Activated effector memory CD4-positive, alpha-beta T cell treated with Interleukin-2 at 50 U/mL for 16 hours (primary cell): ENCODE data around the gene ZACN.
"Not testable (repeated sequence)": the region's sequence is repeated elsewhere in the genome, so short reads cannot be mapped to it uniquely, and the experiment has no call there.

Experiments used
- DNase-seq: peaks from one replicate; pipeline ENCODE4 v3.0.0-alpha.2; 2020

The ZACN gene

GRCh38 chr17:76078860-76079534, at the start of gene ZACN:
Gene ZACN, plus strand, starts transcription at chr17:76079182. Its CDS starts 83 bp downstream, at chr17:76079265.
- DNase-seq = no peak

GRCh38 chr17:76032073-76032779, 46.8 kb upstream of the ZACN start:
- no peak for DNase-seq

GRCh38 chr17:76032780-76033108, 46.2 kb upstream of the ZACN start:
- no peak for DNase-seq

- DNase-seq = no peak
These were observed 45.8 kb upstream of the ZACN start for GRCh38 chr17:76033139-76033538.

- DNase-seq = no peak
These were observed 44.3 kb upstream of the ZACN start for GRCh38 chr17:76034428-76035350.

GRCh38 chr17:76036497-76037261, 42.3 kb upstream of the ZACN start:
- no peak for DNase-seq

- DNase-seq = no peak
These were observed 40.9 kb upstream of the ZACN start for GRCh38 chr17:76038050-76038449.

GRCh38 chr17:76039121-76039520, 39.9 kb upstream of the ZACN start:
- no peak for DNase-seq

GRCh38 chr17:76040376-76040775, 38.6 kb upstream of the ZACN start:
- DNase-seq = no peak

- not testable (repeated sequence) for DNase-seq
These were observed 36.1 kb upstream of the ZACN start for GRCh38 chr17:76042868-76043267.

- not testable (repeated sequence) for DNase-seq
These were observed 34.4 kb upstream of the ZACN start for GRCh38 chr17:76044475-76045007.

GRCh38 chr17:76046064-76046463, 32.9 kb upstream of the ZACN start:
- no peak for DNase-seq

- no peak for DNase-seq
These were observed 30.9 kb upstream of the ZACN start for GRCh38 chr17:76048025-76048605.

- DNase-seq = no peak
These were observed 30.3 kb upstream of the ZACN start for GRCh38 chr17:76048711-76049110.

- DNase-seq = no peak
These were observed 29.7 kb upstream of the ZACN start for GRCh38 chr17:76049239-76049638.

GRCh38 chr17:76049836-76050537, 29.0 kb upstream of the ZACN start:
- no peak for DNase-seq

GRCh38 chr17:76050538-76051467, 28.2 kb upstream of the ZACN start:
- DNase-seq = no peak

- no peak for DNase-seq
These were observed 27.4 kb upstream of the ZACN start for GRCh38 chr17:76051561-76051960.

- no peak for DNase-seq
These were observed 25.5 kb upstream of the ZACN start for GRCh38 chr17:76053246-76054111.
